G401.6 (cell line): Measurements from ENCODE around the gene PTPRM.

Source experiments
- FAIRE-seq: peaks from 2 replicates; lab custom pipeline; 2012; peaks lifted over from hg19 to GRCh38; lab: Jason Lieb, UNC

PTPRM gene

GRCh38 chr18:7901657-7902056, 334.5 kb downstream of the PTPRM start:
- FAIRE-seq = no peak

GRCh38 chr18:7902399-7902839, 335.3 kb downstream of the PTPRM start:
- no peak for FAIRE-seq

GRCh38 chr18:7904529-7904928, 337.4 kb downstream of the PTPRM start:
- FAIRE-seq = no peak

- no peak for FAIRE-seq
Measured at GRCh38 chr18:7908681-7909299, 341.7 kb downstream of the PTPRM start.

DNA sequence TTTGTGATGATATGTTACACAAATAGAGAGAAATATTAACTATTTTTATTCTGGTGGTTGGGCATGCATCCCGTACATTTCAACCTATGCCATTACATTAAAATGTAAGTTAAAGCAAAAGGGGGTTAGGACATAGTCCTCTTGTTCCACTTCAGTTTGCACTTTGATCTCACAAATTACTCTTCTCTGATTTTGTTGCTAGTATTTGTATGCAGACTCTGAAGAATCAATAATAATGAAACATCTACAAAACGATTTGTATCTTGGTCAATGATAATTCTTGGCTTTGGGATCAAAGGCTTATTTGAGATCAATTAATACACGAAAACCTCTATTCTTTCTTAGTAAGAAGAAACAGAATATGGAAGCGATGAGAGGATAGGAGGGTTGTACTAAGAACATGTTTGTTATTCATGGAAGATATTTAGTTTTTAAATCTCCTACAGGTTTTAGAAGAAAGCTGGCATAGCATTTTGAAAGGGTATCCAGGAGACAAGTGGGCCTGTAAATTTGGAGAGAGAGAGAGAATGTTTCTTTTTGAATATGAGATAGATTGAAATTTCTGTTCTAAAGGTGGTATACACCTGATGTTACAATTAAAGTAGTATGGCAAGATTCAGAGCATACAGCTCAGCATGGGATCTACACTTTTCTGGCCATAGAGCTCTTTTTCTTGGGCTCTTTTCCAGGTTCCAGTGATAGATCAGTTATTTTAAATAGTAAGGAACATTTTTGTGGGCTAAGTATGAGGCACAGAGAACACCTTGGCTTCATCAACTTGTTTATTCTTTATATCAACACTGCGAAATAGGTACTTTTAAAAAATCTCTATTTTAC, 347.9 kb downstream of the PTPRM start:
- no peak for FAIRE-seq

DNA sequence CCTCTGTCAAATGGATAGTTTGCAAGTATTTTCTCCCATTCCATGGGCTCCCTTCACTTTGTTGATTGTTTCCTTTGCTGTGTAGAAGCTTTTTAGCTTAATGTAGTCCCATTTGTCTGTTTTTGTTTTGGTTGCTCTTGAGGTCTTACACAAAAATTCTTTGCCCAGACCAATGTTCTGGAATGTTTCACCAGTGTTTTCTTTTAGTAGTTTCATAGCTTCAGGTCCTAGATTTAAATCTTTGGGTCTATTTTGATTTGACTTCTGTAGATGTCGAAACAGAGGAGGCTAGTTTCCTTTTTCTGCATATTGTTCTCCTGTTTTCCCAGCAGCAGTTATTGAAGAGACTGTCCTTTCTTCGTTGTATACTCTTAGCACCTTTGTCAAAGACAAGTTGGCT, 351.6 kb downstream of the PTPRM start:
- FAIRE-seq = no peak

DNA sequence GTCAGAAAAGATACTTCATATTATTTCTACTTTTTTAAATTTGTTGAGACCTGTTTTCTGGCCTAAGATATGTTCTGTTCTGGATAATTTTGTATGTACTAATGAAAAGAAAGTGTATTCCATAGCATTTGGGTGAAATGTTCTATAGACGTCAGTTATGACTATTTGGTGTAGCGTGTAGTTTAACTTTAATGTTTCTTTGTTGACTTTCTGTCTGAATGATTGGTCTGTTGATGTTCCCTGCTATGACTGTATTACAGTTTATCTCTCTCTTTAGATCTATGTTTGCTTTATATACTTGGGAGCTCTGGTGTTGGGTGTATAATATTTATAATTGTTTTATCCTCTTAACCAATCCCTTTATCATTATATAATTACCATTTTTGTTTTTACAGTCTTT, 352.4 kb downstream of the PTPRM start:
- no peak for FAIRE-seq

DNA sequence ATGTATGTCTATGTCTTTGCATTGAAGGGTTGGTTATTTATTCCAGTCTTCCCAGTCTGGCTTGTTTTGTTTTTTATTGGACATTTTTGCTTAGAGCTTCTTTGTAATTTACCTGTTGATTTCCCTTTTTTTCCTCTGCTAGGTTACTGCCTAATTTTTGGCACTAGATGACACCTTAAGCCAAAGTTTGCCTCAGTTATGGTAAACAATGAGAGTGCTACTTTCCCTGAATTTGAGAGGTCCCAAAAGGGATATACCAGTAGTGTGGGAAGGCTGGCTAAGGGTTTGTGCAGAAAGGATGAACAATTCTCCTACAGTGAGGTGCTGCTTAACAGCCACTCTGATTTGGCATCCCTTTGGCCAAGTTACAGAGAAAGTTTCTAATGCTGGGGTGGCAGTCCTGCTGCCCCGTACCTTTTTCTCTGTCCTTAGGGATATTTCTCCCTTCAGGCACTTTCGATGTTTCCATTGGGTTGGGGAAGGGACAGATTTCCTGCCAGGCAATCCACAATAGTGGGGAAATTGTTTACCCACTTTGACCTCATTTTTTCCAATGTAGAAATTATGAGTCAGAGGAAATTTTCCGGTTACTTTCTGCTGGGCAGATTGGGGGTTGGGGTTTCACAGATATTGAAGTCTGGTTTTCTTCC, 354.9 kb downstream of the PTPRM start:
- no peak for FAIRE-seq

- no peak for FAIRE-seq
Measured at GRCh38 chr18:7923105-7923504, 356.0 kb downstream of the PTPRM start.

DNA sequence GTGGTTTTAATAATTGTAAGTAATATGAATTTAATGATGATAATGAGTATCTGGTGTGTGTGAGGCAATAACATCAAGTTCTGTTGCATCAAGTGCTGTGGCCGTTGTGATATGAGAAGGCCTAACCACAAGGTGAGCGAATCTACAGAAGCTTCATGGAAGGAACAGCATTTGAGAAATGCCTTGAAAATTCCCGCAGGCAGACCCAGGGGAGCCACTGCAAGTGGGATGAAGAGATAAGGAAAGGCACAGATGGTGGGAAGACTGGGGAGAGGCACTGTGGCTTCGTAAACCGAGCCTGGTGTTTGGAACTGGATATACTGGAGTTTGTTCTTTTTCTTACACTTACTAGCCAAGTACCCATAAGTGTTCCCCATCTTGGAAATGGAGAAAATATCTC, 357.5 kb downstream of the PTPRM start:
- FAIRE-seq = no peak

GRCh38 chr18:7926526-7926925, 359.4 kb downstream of the PTPRM start:
- FAIRE-seq = no peak

DNA sequence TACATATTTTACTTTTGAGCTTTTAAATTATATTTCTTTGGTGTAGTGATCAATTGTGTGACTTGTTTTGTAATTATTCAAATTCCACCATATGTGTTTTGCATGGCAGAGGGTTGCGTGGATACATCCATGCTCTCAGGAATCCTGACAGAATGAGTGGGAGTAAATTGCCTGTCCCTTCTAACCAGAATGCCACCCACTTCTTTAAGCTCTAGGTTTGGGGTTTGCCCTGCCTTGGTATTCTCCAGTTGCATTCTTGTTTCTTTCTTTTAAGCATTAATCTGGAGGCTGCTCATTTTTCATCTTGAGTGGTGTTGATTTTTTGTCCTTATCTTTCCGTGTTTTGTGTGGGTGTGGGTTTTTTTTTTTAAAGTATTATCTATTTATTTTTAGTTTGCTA, 360.0 kb downstream of the PTPRM start:
- no peak for FAIRE-seq

DNA sequence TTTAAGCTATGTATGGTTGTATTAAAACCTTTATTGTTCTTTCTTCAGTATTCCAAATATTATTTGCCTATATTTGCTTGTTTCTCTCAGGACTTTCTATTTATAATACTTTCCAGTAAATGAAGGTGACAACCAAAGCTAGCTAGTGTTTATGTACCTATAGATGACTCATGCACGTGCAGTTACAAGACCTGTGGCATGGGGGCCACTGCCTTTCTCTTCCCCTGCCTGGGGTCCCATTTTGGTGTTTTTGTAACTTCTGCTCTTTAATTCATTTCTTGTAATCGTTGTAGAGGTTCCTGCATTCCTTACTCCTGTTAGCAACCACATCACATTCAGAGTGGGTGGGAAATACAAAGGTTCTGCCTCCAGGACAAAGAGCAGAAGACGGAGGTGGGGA, 364.6 kb downstream of the PTPRM start:
- no peak for FAIRE-seq

- no peak for FAIRE-seq
Measured at GRCh38 chr18:7937268-7937667, 370.2 kb downstream of the PTPRM start.

GRCh38 chr18:7939521-7939920, 372.4 kb downstream of the PTPRM start:
- no peak for FAIRE-seq

GRCh38 chr18:7940379-7940778, 373.3 kb downstream of the PTPRM start:
- no peak for FAIRE-seq

DNA sequence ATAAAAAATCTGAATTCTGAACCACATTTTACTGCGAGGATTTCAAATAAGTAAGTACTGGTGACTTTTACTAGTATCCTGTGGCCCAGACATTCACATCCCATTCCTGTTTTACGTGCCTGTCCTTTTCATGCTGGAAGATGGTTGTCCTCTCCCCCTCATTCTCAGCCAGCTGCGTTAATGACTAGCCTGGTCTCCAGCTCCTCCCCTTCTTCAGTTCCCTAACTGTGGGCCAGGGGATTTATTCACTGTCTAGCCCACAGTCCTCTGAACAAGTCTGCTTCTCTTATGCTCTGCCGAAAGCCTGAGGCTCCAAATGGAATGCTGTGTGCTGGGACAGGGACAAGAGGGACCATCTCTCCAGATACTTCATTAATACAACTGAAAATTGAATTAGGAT, 373.9 kb downstream of the PTPRM start:
- no peak for FAIRE-seq

GRCh38 chr18:7941533-7941932, 374.4 kb downstream of the PTPRM start:
- FAIRE-seq = no peak

DNA sequence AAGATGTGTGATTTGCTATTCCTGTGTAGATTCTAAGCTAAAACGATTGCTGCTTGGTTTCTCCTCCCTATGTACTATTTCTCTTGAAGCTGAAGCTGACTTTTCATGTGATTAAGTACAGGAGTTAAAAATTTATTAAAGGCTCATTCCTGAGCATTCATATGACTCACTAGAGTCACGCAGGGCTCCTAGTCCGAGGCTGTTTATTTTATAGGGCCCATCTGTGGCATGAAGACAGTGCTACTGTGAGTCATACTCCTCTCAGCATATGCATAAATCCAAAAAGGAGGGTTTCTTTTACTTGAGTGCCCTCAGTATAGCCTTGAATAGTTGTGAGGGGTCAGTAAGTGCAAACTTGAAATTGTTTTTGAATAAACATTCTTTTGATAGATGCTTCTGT, 378.8 kb downstream of the PTPRM start:
- FAIRE-seq = no peak

- no peak for FAIRE-seq
Measured at GRCh38 chr18:7946734-7947377, 379.7 kb downstream of the PTPRM start.

- no peak for FAIRE-seq
Measured at GRCh38 chr18:7950380-7951136, 383.4 kb downstream of the PTPRM start.
